T47D (cell line): Measurements from ENCODE around the gene CFAP126.
"Not testable (repeated sequence)": the region's sequence is repeated elsewhere in the genome, so short reads cannot be mapped to it uniquely, and the experiment has no call there.

Experiments
- DNase-seq, 2 experiments: peaks; one replicate each; pipeline versions ENCODE4 v3.0.0 to v3.0.0-alpha.2; 2011 to 2012; ENCODE audit warnings: low read depth in 1 of 2, low spot score in 1 of 2
- JUND ChIP-seq: IDR thresholded peaks from 2 replicates; pipeline ENCODE4 v1.6.1; 2012; ENCODE audit warnings: low read depth
- in situ Hi-C: cut with HindIII; loops from 2 replicates; pipeline ENCODE4 v1.10.0; 2016; ENCODE audit warnings: low sequenced_read_pairs, low pct_unique_long_range_greater_than_20kb

Gene CFAP126

GRCh38 chr1:161365207-161365606, 2.5 kb downstream of the CFAP126 start:
- no peak for TF ChIP-seq JUND
- DNase-seq: no peak
- in situ Hi-C loops: no loop called here

DNA sequence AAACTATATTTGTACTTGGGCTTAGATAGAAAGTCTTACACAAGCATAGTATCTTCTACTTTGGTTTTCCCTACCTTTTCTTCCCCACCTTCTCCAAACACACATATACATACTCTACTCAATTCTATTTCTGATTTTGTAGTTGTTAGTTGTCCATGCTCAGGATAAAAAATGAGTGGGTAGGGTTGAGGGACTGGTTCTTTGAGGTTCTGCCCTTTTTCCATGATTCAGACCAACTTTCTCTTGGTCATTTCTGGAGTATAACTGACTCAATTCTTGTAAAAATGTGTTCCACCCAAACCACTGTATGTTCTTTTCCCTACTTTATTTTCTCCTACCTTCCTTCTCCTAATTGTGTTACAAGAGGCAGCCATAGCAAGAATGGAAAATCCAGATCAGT, 3.3 kb downstream of the CFAP126 start:
- TF ChIP-seq JUND: no peak
- no peak for DNase-seq
- in situ Hi-C loops: no loop called here

GRCh38 chr1:161359291-161359690, 8.4 kb downstream of the CFAP126 start:
- in situ Hi-C loops: no loop called here
- no peak for DNase-seq
- no peak for TF ChIP-seq JUND

- in situ Hi-C loops: no loop called here
- TF ChIP-seq JUND: no peak
- no peak for DNase-seq
These were observed 10.6 kb downstream of the CFAP126 start for GRCh38 chr1:161357073-161357472.

DNA sequence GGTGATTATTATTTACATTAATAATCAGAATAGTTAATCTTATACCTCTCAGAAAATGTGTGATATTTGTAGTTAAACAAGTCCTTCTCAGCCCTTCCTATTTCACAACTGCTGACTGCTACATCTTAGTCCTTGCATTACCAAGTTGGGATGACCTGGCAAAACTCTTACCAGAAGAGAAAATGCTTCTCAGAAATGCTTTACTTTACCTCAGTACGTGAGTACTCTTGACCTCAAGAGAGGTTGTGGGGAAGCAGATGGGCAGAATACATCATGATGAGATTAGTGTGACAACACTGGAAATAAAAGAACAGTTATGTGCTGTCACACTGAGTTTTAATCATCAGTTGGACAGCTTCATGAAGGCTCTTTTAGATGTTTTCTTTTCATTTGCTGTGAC, 16.2 kb downstream of the CFAP126 start:
- no peak for DNase-seq
- in situ Hi-C loops: no loop called here
- TF ChIP-seq JUND: no peak

DNA sequence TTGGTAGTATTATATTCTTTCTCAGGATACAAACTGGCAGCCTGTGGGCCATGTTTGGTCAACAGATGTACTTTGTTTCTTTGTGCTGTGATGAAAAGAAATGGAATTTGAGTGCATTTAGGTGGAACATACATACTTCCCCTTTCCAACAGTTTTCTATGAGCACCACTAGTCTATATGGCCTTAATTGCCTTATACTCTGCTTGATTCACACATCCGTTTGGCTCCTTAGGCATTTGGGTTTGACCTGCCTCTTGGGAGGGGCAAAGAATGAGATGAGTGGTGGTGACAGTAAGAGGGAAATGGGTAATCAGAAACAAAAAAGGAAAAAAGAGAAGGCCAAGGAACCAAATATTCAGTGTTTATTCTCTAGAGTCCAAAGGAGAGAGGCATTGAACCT, 17.0 kb downstream of the CFAP126 start:
- TF ChIP-seq JUND: no peak
- no peak for DNase-seq
- in situ Hi-C loops: no loop called here

DNA sequence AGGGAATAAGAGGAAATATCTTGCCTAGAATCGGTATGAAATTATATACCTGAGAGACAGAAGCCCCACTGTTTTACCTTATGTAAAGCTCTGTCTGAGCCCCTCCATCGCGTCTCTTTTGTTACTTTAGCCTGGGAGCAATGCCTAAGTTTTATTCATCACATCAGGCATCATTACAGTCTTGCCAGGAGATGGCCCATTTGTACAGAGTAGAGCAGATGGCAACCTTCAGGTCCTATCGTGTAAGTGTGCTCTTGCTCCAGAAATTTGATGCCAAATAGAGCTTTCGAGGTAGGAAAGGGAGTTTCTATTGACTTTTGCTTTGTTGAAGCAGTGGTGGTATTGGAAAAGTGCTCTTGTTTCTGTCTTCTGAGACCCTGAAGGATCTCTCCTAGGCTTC, 24.9 kb downstream of the CFAP126 start:
- no peak for TF ChIP-seq JUND
- no peak for DNase-seq
- in situ Hi-C loops: no loop called here

DNA sequence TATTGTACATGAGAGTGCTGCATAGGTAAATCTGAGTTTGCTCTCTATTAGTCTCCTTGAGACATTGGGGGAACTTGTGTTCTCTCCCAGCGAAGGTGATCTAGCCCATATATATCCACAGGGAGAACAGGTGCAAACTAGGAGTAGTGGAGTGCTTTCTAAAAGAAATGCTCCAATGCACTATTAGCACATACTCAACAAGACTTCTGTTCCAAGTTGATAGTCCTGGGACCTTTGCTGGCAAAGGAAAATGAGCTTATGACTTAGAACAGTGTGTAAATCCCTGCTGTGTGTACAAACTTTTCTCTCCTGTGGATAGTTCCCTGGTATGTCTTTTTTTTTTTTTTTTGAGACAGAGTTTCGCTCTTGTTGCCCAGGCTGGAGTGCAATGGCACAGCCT, 25.5 kb downstream of the CFAP126 start:
- no peak for TF ChIP-seq JUND
- in situ Hi-C loops: no loop called here
- DNase-seq: no peak

- TF ChIP-seq JUND: no peak
- in situ Hi-C loops: no loop called here
- no peak for DNase-seq
These were observed 31.9 kb downstream of the CFAP126 start for GRCh38 chr1:161335796-161336195.

GRCh38 chr1:161333166-161333565, 34.5 kb downstream of the CFAP126 start:
- in situ Hi-C loops: no loop called here
- no peak for TF ChIP-seq JUND
- no peak for DNase-seq

- no peak for TF ChIP-seq JUND
- no peak for DNase-seq
- in situ Hi-C loops: no loop called here
These were observed 37.3 kb downstream of the CFAP126 start for GRCh38 chr1:161330346-161330745.

- in situ Hi-C loops: no loop called here
- no peak for TF ChIP-seq JUND
- DNase-seq: no peak
These were observed 43.7 kb downstream of the CFAP126 start for GRCh38 chr1:161324020-161324419.

- DNase-seq, in situ Hi-C loops: not testable (repeated sequence)
These were observed 51.6 kb downstream of the CFAP126 start for GRCh38 chr1:161315841-161316674.
